Activated CD8-positive, alpha-beta memory T cell treated with anti-CD3 and anti-CD28 coated beads, Interleukin-2, amount 10 ng/mL, durations not matched to agents 7 days and 5 days (primary cell): Measurements from ENCODE around the gene RRM2. TPM values are rescaled to one million over a fixed set of nuclear protein-coding genes. Genes with fewer than 3 reads are reported as not detected.
A peak's percentile ranks its signal among the peaks of the same experiment; 100 is the strongest.
"Not testable (repeated sequence)": the region's sequence is repeated elsewhere in the genome, so short reads cannot be mapped to it uniquely, and the experiment has no call there.

ENCODE experiments used
- ATAC-seq: fragments of 150-1000 bp; cut with Tn5 transposase; one replicate; pipeline ENCODE4 v1.10.0; 2021; ENCODE audit warnings: moderate library complexity
- CTCF ChIA-PET: fragments of 350-600 bp; sonication (Branson Sonifier 250); formaldehyde crosslinking; loops from one replicate; lab custom pipeline; 2021; ENCODE audit warnings: antibody characterized with exemption; lab: Charles Lee
- DNase-seq: peaks from one replicate; pipeline ENCODE4 v3.0.0-alpha.2; 2020
- H3K27ac Mint-ChIP-seq: one replicate; pipeline ENCODE4 v1.8.0; 2021; ENCODE audit warnings: mild to moderate bottlenecking, mixed read lengths
- H3K27me3 Mint-ChIP-seq: one replicate; pipeline ENCODE4 v1.8.0; 2021; ENCODE audit warnings: mixed read lengths
- H3K36me3 Mint-ChIP-seq: one replicate; pipeline ENCODE4 v1.8.0; 2021; ENCODE audit warnings: mild to moderate bottlenecking, mixed read lengths
- H3K4me1 Mint-ChIP-seq: one replicate; pipeline ENCODE4 v1.8.0; 2021; ENCODE audit warnings: mixed read lengths
- H3K4me3 Mint-ChIP-seq: one replicate; pipeline ENCODE4 v1.8.0; 2021; ENCODE audit warnings: mild to moderate bottlenecking, moderate library complexity, mixed read lengths
- H3K9me3 Mint-ChIP-seq: one replicate; pipeline ENCODE4 v1.8.0; 2022; ENCODE audit warnings: low read depth, mixed read lengths
- total RNA-seq, 2 experiments: library from RNA; stranded (reverse); gene quantifications; one replicate each; pipeline ENCODE4 v1.2.3, GENCODE V29; 2021

RRM2 gene
- total RNA-seq, 2 experiments from 2014 or later, result 506 to 648 TPM

GRCh38 chr2:10083046-10083445 lies 39.5 kb upstream of the RRM2 start:
- CTCF ChIA-PET, result interaction anchor here (0.9 to 2.8 kb wide), 8 partner anchors 9 to 352 kb away, joined by 3 to 32 read pairs (median 4); no protein-coding TSS in a partner anchor
- no peak for DNase-seq
- Mint-ChIP-seq H3K4me3 (no peak overlapping the region), H3K4me1 (peaks cover 11% of the 10 kb centered on the region), H3K9me3 (no peaks in the 10 kb centered on the region), H3K27me3 (peaks cover 80% of the 10 kb centered on the region), H3K27ac (no peak overlapping the region), H3K36me3 (no peaks in the 10 kb centered on the region)
- no peak for ATAC-seq

- DNase-seq (no peak), ATAC-seq (no peak)
- no peaks in the 10 kb centered on the region for H3K36me3 Mint-ChIP-seq
- H3K4me3 Mint-ChIP-seq, result no peak overlapping the region
- CTCF ChIA-PET, result interaction anchor here (1.0 to 9.1 kb wide), 6 partner anchors 11 to 351 kb away, joined by 4 to 117 read pairs (median 12); no protein-coding TSS in a partner anchor
- H3K27me3 Mint-ChIP-seq, result peaks cover 78% of the 10 kb centered on the region
- no peak overlapping the region for H3K27ac Mint-ChIP-seq
- H3K9me3 Mint-ChIP-seq, result no peaks in the 10 kb centered on the region
- H3K4me1 Mint-ChIP-seq, result peaks cover 11% of the 10 kb centered on the region
Observed at GRCh38 chr2:10083692-10084211, 38.8 kb upstream of the RRM2 start.

GRCh38 chr2:10084223-10084865 lies 38.2 kb upstream of the RRM2 start:
- peaks cover 75% of the 10 kb centered on the region for H3K27me3 Mint-ChIP-seq
- CTCF ChIA-PET, result interaction anchor here (0.8 to 9.1 kb wide), 4 partner anchors 13 to 351 kb away, joined by 3 to 117 read pairs (median 10); no protein-coding TSS in a partner anchor

GRCh38 chr2:10085043-10085667 lies 37.4 kb upstream of the RRM2 start:
- CTCF ChIA-PET, result interaction anchor here (0.8 to 9.1 kb wide), 5 partner anchors 12 to 350 kb away, joined by 3 to 117 read pairs (median 4); no protein-coding TSS in a partner anchor
- Mint-ChIP-seq H3K36me3 (no peaks in the 10 kb centered on the region), H3K27ac (no peak overlapping the region), H3K9me3 (no peaks in the 10 kb centered on the region), H3K4me3 (no peak overlapping the region), H3K4me1 (peaks cover 8% of the 10 kb centered on the region), H3K27me3 (peaks cover 83% of the 10 kb centered on the region)
- DNase-seq, result no peak
- no peak for ATAC-seq

More at GRCh38 chr2:10084223-10084865, 38.2 kb upstream of the RRM2 start:
- Mint-ChIP-seq H3K27ac (no peak overlapping the region), H3K36me3 (no peaks in the 10 kb centered on the region), H3K4me3 (no peak overlapping the region), H3K9me3 (no peaks in the 10 kb centered on the region), H3K4me1 (peaks cover 8% of the 10 kb centered on the region)
- DNase-seq (no peak), ATAC-seq (no peak)

GRCh38 chr2:10085668-10086059 lies 36.9 kb upstream of the RRM2 start:
- Mint-ChIP-seq H3K4me3 (no peak overlapping the region), H3K36me3 (no peaks in the 10 kb centered on the region), H3K27me3 (peaks cover 88% of the 10 kb centered on the region), H3K9me3 (no peaks in the 10 kb centered on the region), H3K4me1 (peaks cover 8% of the 10 kb centered on the region), H3K27ac (no peak overlapping the region)
- no peak for DNase-seq
- CTCF ChIA-PET, result interaction anchor here (1.2 to 9.1 kb wide), 4 partner anchors 12 to 350 kb away, joined by 3 to 117 read pairs (median 10); no protein-coding TSS in a partner anchor
- ATAC-seq, result no peak

- Mint-ChIP-seq H3K4me3 (no peak overlapping the region), H3K27me3 (peaks cover 88% of the 10 kb centered on the region)
Observed at GRCh38 chr2:10086950-10087349, 35.6 kb upstream of the RRM2 start.

GRCh38 chr2:10087360-10087759 lies 35.2 kb upstream of the RRM2 start:
- H3K36me3 Mint-ChIP-seq, result peaks cover 8% of the 10 kb centered on the region
- H3K4me1 Mint-ChIP-seq, result peaks cover 10% of the 10 kb centered on the region
- H3K4me3 Mint-ChIP-seq, result no peak overlapping the region
- DNase-seq, result no peak
- ATAC-seq, result no peak
- CTCF ChIA-PET, result interaction anchor here (1.2 to 9.1 kb wide), 3 partner anchors 10 to 27 kb away, joined by 3 to 117 read pairs (median 8); no protein-coding TSS in a partner anchor
- H3K9me3 Mint-ChIP-seq, result no peaks in the 10 kb centered on the region
- peaks cover 88% of the 10 kb centered on the region for H3K27me3 Mint-ChIP-seq
- H3K27ac Mint-ChIP-seq, result no peak overlapping the region

More at GRCh38 chr2:10086950-10087349, 35.6 kb upstream of the RRM2 start:
- CTCF ChIA-PET, result interaction anchor here (1.2 to 9.1 kb wide), 3 partner anchors 10 to 27 kb away, joined by 3 to 117 read pairs (median 8); no protein-coding TSS in a partner anchor
- Mint-ChIP-seq H3K4me1 (peaks cover 6% of the 10 kb centered on the region), H3K36me3 (peaks cover 4% of the 10 kb centered on the region), H3K27ac (no peak overlapping the region), H3K9me3 (no peaks in the 10 kb centered on the region)
- ATAC-seq, result no peak
- no peak for DNase-seq

GRCh38 chr2:10089565-10090190 lies 32.9 kb upstream of the RRM2 start:
- CTCF ChIA-PET, result interaction anchor here (0.6 to 9.1 kb wide), 4 partner anchors 8 to 39 kb away, joined by 3 to 117 read pairs (median 3); no protein-coding TSS in a partner anchor
- Mint-ChIP-seq H3K27ac (no peak overlapping the region), H3K27me3 (peaks cover 77% of the 10 kb centered on the region), H3K9me3 (no peaks in the 10 kb centered on the region), H3K4me3 (no peak overlapping the region), H3K4me1 (peaks cover 11% of the 10 kb centered on the region), H3K36me3 (peaks cover 8% of the 10 kb centered on the region)
- DNase-seq (no peak), ATAC-seq (no peak)

- Mint-ChIP-seq H3K36me3 (peaks cover 8% of the 10 kb centered on the region), H3K4me1 (peaks cover 11% of the 10 kb centered on the region), H3K4me3 (peak overlapping the region; percentile 50), H3K27me3 (peaks cover 71% of the 10 kb centered on the region), H3K9me3 (no peaks in the 10 kb centered on the region), H3K27ac (no peak overlapping the region)
- CTCF ChIA-PET, result interaction anchor here (0.6 to 9.1 kb wide), 14 partner anchors 8 to 344 kb away, joined by 3 to 117 read pairs (median 6); no protein-coding TSS in a partner anchor
- DNase-seq (peak; percentile 63), ATAC-seq (peak; percentile 64)
Observed at GRCh38 chr2:10091182-10091888, 31.2 kb upstream of the RRM2 start.

GRCh38 chr2:10091889-10092244 lies 30.7 kb upstream of the RRM2 start:
- H3K36me3 Mint-ChIP-seq, DNase-seq, H3K4me3 Mint-ChIP-seq, H3K27ac Mint-ChIP-seq, H3K9me3 Mint-ChIP-seq, ATAC-seq: not testable (repeated sequence)
- CTCF ChIA-PET, result interaction anchor here (0.6 to 9.1 kb wide), 14 partner anchors 9 to 343 kb away, joined by 3 to 117 read pairs (median 6); no protein-coding TSS in a partner anchor
- peaks cover 67% of the 10 kb centered on the region for H3K27me3 Mint-ChIP-seq
- peaks cover 11% of the 10 kb centered on the region for H3K4me1 Mint-ChIP-seq

GRCh38 chr2:10094271-10094814 lies 28.2 kb upstream of the RRM2 start:
- ATAC-seq (no peak), DNase-seq (no peak)
- CTCF ChIA-PET, result interaction anchor here (1.2 to 6.8 kb wide), 2 partner anchors 24 to 41 kb away, joined by 4 to 111 read pairs; no protein-coding TSS in a partner anchor
- peaks cover 62% of the 10 kb centered on the region for H3K27me3 Mint-ChIP-seq
- no peak overlapping the region for H3K4me3 Mint-ChIP-seq
- H3K27ac Mint-ChIP-seq, result no peak overlapping the region
- H3K9me3 Mint-ChIP-seq, result no peaks in the 10 kb centered on the region
- H3K4me1 Mint-ChIP-seq, result peaks cover 11% of the 10 kb centered on the region
- H3K36me3 Mint-ChIP-seq, result peaks cover 8% of the 10 kb centered on the region

- DNase-seq (no peak), ATAC-seq (no peak)
- CTCF ChIA-PET, result interaction anchor here (1.1 to 6.8 kb wide), 3 partner anchors 16 to 40 kb away, joined by 3 to 111 read pairs (median 4); no protein-coding TSS in a partner anchor
- no peaks in the 10 kb centered on the region for H3K9me3 Mint-ChIP-seq
- peaks cover 11% of the 10 kb centered on the region for H3K4me1 Mint-ChIP-seq
- H3K27me3 Mint-ChIP-seq, result peaks cover 54% of the 10 kb centered on the region
- H3K4me3 Mint-ChIP-seq, result no peak overlapping the region
- H3K27ac Mint-ChIP-seq, result no peak overlapping the region
- peaks cover 8% of the 10 kb centered on the region for H3K36me3 Mint-ChIP-seq
Observed at GRCh38 chr2:10095175-10095574, 27.4 kb upstream of the RRM2 start.
